Calu3 (cell line): ENCODE data around the gene KCNJ12. TPM values are rescaled to one million over a fixed set of nuclear protein-coding genes. Genes with fewer than 3 reads are reported as not detected.

ENCODE experiments used
- BruUV-seq: library from RNA; stranded (reverse); fragments of 400-500 nt; replicated peaks from 2 replicates; lab custom pipeline; 2021; lab: Mats Ljungman, UMichigan
- CTCF ChIA-PET: fragments of 300-600 bp; sonication (Branson Sonifier 250); formaldehyde crosslinking; loops from one replicate; lab custom pipeline; 2022; ENCODE audit warnings: antibody characterized with exemption; lab: Charles Lee
- DNase-seq: peaks from one replicate; pipeline ENCODE4 v3.0.0; 2022
- H3K27ac Mint-ChIP-seq: one replicate; pipeline ENCODE4 v1.8.0; 2022; ENCODE audit warnings: mixed read lengths; ENCODE audit not compliant: unreplicated experiment
- H3K27me3 Mint-ChIP-seq: one replicate; pipeline ENCODE4 v1.8.0; 2022; ENCODE audit warnings: mixed read lengths; ENCODE audit not compliant: unreplicated experiment
- H3K36me3 Mint-ChIP-seq: one replicate; pipeline ENCODE4 v1.8.0; 2022; ENCODE audit warnings: mild to moderate bottlenecking, moderate library complexity, mixed read lengths; ENCODE audit not compliant: insufficient read depth, unreplicated experiment
- H3K4me1 Mint-ChIP-seq: one replicate; pipeline ENCODE4 v1.8.0; 2022; ENCODE audit warnings: mild to moderate bottlenecking, low read depth, mixed read lengths; ENCODE audit not compliant: unreplicated experiment
- H3K4me3 Mint-ChIP-seq: one replicate; pipeline ENCODE4 v1.8.0; 2022; ENCODE audit warnings: mild to moderate bottlenecking, low read depth, moderate library complexity, mixed read lengths; ENCODE audit not compliant: unreplicated experiment
- H3K9me3 Mint-ChIP-seq: one replicate; pipeline ENCODE4 v1.8.0; 2022; ENCODE audit warnings: low read depth, mixed read lengths; ENCODE audit not compliant: unreplicated experiment
- CTCF ChIP-seq: fragments of 200-600 bp; IDR thresholded peaks from one replicate; pipeline ENCODE4 v1.8.0; 2022; ENCODE audit warnings: antibody characterized with exemption; ENCODE audit not compliant: unreplicated experiment
- intact Hi-C: fragments of 100-400 bp; cut with micrococcal nuclease; formaldehyde crosslinking; loops from one replicate; pipeline ENCODE4 v1.10.0; 2022; ENCODE audit not compliant: unreplicated experiment
- total RNA-seq: library from RNA; stranded (reverse); gene quantifications from 2 replicates; pipeline ENCODE4 v1.2.3, GENCODE V29; 2022

KCNJ12 gene
- total RNA-seq, 1 experiment from 2014 or later = not detected

- Mint-ChIP-seq H3K27ac (no peak overlapping the region), H3K27me3 (peaks cover 30% of the 10 kb centered on the region), H3K9me3 (no peaks in the 10 kb centered on the region), H3K36me3 (no peaks in the 10 kb centered on the region), H3K4me3 (no peak overlapping the region), H3K4me1 (no peaks in the 10 kb centered on the region)
- TF ChIP-seq CTCF = no peak
- BruUV-seq = no TSS peak
- no peak for DNase-seq
- intact Hi-C loops = no loop called here
- CTCF ChIA-PET = no interaction called here
These were observed 7.5 kb upstream of the KCNJ12 start for GRCh38 chr17:21368545-21369246.

- DNase-seq = no peak
- intact Hi-C loops = no loop called here
These were observed 6.8 kb upstream of the KCNJ12 start for GRCh38 chr17:21369395-21369794.

GRCh38 chr17:21370430-21370829, 5.7 kb upstream of the KCNJ12 start:
- CTCF ChIA-PET = no interaction called here
- no peak for TF ChIP-seq CTCF
- DNase-seq = no peak
- intact Hi-C loops = no loop called here
- no peak overlapping the region for H3K27ac Mint-ChIP-seq
- no peaks in the 10 kb centered on the region for H3K4me1 Mint-ChIP-seq
- H3K4me3 Mint-ChIP-seq = no peak overlapping the region
- H3K36me3 Mint-ChIP-seq = no peaks in the 10 kb centered on the region
- BruUV-seq = no TSS peak
- H3K9me3 Mint-ChIP-seq = no peaks in the 10 kb centered on the region
- H3K27me3 Mint-ChIP-seq = peaks cover 35% of the 10 kb centered on the region

More at GRCh38 chr17:21369395-21369794, 6.8 kb upstream of the KCNJ12 start:
- no peak for TF ChIP-seq CTCF
- CTCF ChIA-PET = no interaction called here
- no peak overlapping the region for H3K27ac Mint-ChIP-seq
- no peak overlapping the region for H3K4me3 Mint-ChIP-seq
- no peaks in the 10 kb centered on the region for H3K36me3 Mint-ChIP-seq
- H3K9me3 Mint-ChIP-seq = no peaks in the 10 kb centered on the region
- H3K4me1 Mint-ChIP-seq = no peaks in the 10 kb centered on the region
- peaks cover 30% of the 10 kb centered on the region for H3K27me3 Mint-ChIP-seq
- BruUV-seq = no TSS peak

GRCh38 chr17:21371511-21372081, 4.6 kb upstream of the KCNJ12 start:
- no peak overlapping the region for H3K4me3 Mint-ChIP-seq
- H3K36me3 Mint-ChIP-seq = no peaks in the 10 kb centered on the region
- no peak for TF ChIP-seq CTCF
- CTCF ChIA-PET = no interaction called here
- H3K9me3 Mint-ChIP-seq = no peaks in the 10 kb centered on the region
- BruUV-seq = no TSS peak
- no peak for DNase-seq
- intact Hi-C loops = no loop called here
- no peak overlapping the region for H3K27ac Mint-ChIP-seq
- H3K27me3 Mint-ChIP-seq = peaks cover 43% of the 10 kb centered on the region
- H3K4me1 Mint-ChIP-seq = no peaks in the 10 kb centered on the region
